ENCODE data around the gene MARF1.
A peak's percentile ranks its signal among the peaks of the same experiment; 100 is the strongest.
"Not testable (repeated sequence)": the region's sequence is repeated elsewhere in the genome, so short reads cannot be mapped to it uniquely, and the experiment has no call there.

Gene MARF1

GRCh38 chr16:15573274-15573895 is 69.6 kb downstream of the MARF1 start:
- no peak for DNase-seq
- no peak for TF ChIP-seq GATA1 (IDR thresholded peaks at IDR 0.05; ENCODE audit: low read depth, low read length)
- TF ChIP-seq POLR2A (IDR thresholded peaks at IDR 0.05; ENCODE audit: low read length) = no peak

GRCh38 chr16:15572329-15573001 is 70.5 kb downstream of the MARF1 start:
- no peak for DNase-seq
- TF ChIP-seq POLR2A (IDR thresholded peaks at IDR 0.05; ENCODE audit: low read length) (no peak), GATA1 (IDR thresholded peaks at IDR 0.05; ENCODE audit: low read depth, low read length) (no peak)

DNA sequence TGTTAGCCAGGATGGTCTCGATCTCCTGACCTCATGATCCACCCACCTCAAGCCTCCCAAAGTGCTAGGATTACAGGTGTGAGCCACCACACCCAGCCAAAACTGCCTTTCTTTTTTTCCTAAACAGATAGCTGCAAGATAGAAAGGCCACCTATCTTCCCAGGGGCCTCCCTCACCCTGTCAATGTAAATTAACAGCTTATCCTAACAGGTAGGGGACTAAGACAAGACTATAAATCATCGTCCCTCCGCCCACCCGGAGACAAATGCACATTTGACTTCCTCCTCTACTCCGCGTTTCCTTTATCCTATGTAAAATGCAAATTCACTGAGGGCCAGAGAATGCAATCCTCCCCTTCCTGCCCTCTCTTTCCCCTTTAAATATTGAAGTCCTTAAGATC is 71.4 kb downstream of the MARF1 start:
- TF ChIP-seq POLR2A (IDR thresholded peaks at IDR 0.05; ENCODE audit: low read length) (no peak), GATA1 (IDR thresholded peaks at IDR 0.05; ENCODE audit: low read depth, low read length) (no peak)
- no peak for DNase-seq

GRCh38 chr16:15570666-15571065 is 72.3 kb downstream of the MARF1 start:
- DNase-seq = peak in 1 of 2 experiments; percentile 15

GRCh38 chr16:15567823-15568222 is 75.1 kb downstream of the MARF1 start:
- DNase-seq = no peak
- TF ChIP-seq POLR2A (IDR thresholded peaks at IDR 0.05; ENCODE audit: low read length) (no peak), GATA1 (IDR thresholded peaks at IDR 0.05; ENCODE audit: low read depth, low read length) (no peak)

- no peak for TF ChIP-seq GATA1 (IDR thresholded peaks at IDR 0.05; ENCODE audit: low read depth, low read length)
- no peak for DNase-seq
Observed at GRCh38 chr16:15566095-15566494, 76.9 kb downstream of the MARF1 start.

GRCh38 chr16:15564604-15565339 is 78.2 kb downstream of the MARF1 start:
- no peak for TF ChIP-seq GATA1 (IDR thresholded peaks at IDR 0.05; ENCODE audit: low read depth, low read length)
- no peak for TF ChIP-seq POLR2A (IDR thresholded peaks at IDR 0.05; ENCODE audit: low read length)
- DNase-seq = no peak

DNA sequence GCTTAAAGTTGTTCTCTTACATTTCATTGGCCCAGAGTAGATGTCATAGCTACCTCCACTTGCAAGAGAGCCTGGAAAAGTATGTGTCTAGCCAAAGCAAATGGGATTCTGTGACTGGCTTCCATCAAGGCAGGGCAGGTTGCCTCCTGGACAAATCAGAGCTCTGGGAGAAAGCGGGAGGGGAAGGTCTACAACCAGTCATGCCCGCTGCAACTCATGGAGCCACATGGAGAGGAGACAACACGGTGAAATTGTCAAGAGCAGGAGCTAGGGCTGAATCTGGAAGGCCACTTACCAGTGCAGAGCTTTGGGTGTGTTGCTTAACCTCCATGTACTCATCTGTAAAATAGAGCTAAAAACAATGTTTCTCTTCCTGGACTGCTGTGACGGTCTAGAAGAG is 83.8 kb downstream of the MARF1 start:
- DNase-seq = no peak
- TF ChIP-seq POLR2A (IDR thresholded peaks at IDR 0.05; ENCODE audit: low read length) (no peak), GATA1 (IDR thresholded peaks at IDR 0.05; ENCODE audit: low read depth, low read length) (no peak)

GRCh38 chr16:15557258-15557657 is 85.7 kb downstream of the MARF1 start:
- DNase-seq = no peak
- TF ChIP-seq GATA1 (IDR thresholded peaks at IDR 0.05; ENCODE audit: low read depth, low read length) (no peak), POLR2A (IDR thresholded peaks at IDR 0.05; ENCODE audit: low read length) (no peak)

DNA sequence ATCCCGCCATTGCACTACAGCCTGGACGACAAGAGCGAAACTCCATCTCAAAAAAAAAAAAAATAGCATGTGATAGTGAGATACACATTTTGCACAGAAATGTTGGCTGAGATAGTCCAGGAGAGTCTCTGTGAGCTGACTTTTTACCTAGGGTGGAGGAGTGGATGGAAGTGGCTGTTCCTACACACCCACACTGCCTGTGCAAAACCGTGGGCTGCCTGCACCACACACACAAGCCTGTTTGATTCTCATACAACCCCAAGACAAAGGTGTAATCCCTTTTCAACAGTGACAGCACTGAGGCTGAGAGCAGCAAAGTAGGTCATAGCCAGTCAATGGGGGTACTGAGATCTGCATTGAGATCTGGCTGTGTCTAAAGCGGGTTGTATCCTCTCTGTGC is 86.8 kb downstream of the MARF1 start:
- no peak for DNase-seq
- TF ChIP-seq GATA1 (IDR thresholded peaks at IDR 0.05; ENCODE audit: low read depth, low read length) (no peak), POLR2A (IDR thresholded peaks at IDR 0.05; ENCODE audit: low read length) (no peak)

GRCh38 chr16:15553313-15554088 is 89.5 kb downstream of the MARF1 start:
- no peak for TF ChIP-seq GATA1 (IDR thresholded peaks at IDR 0.05; ENCODE audit: low read depth, low read length)
- no peak for TF ChIP-seq POLR2A (IDR thresholded peaks at IDR 0.05; ENCODE audit: low read length)
- DNase-seq = no peak

DNA sequence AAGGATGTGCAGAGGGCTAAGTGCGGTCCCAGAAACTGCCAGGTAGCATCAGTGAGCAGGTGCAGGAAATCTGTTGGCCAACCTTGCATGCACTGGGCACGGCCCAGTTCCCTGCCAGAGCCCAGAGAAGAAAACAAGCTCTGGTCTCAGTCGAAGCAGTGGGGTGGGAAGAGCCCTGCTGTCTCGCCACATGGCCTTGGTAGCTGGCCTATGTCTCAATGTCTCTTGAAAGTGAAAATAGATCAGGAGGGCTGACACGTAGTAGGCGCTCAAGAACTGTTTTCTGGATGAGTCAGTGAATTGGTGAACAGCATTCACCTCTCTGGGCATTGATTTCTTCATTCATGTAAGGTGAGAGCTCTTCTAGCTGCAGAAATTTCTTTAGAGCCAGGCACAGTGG is 90.4 kb downstream of the MARF1 start:
- no peak for TF ChIP-seq GATA1 (IDR thresholded peaks at IDR 0.05; ENCODE audit: low read depth, low read length)
- TF ChIP-seq POLR2A (IDR thresholded peaks at IDR 0.05; ENCODE audit: low read length) = no peak
- DNase-seq = no peak

- DNase-seq = peak; percentile 14 to 35
- no peak for TF ChIP-seq GATA1 (IDR thresholded peaks at IDR 0.05; ENCODE audit: low read depth, low read length)
- TF ChIP-seq POLR2A (IDR thresholded peaks at IDR 0.05; ENCODE audit: low read length) = no peak
Observed at GRCh38 chr16:15548482-15548891, 94.5 kb downstream of the MARF1 start.

DNA sequence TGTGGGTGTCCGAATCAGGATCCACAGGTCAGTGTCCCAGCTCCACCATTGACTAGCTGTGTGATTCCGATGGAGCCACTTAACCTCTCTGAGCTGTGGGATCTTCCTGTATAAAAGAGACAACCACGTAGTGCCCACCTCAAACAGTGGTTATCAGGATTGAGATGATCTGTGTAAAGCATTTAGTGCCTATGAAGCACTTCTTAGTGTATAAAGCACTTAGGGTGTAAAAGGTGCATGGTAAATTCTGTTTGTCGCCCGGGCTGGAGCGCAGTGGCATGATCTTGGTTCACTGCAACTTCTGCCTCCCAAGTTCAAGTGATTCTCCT is 95.2 kb downstream of the MARF1 start:
- TF ChIP-seq GATA1 (IDR thresholded peaks at IDR 0.05; ENCODE audit: low read depth, low read length) = no peak
- TF ChIP-seq POLR2A (IDR thresholded peaks at IDR 0.05; ENCODE audit: low read length) = no peak
- DNase-seq = no peak

GRCh38 chr16:15547072-15547767 is 95.7 kb downstream of the MARF1 start:
- DNase-seq = not testable (repeated sequence)
